GM12892 (cell line): ENCODE measurements around the gene MPG.
"Not testable (repeated sequence)": the region's sequence is repeated elsewhere in the genome, so short reads cannot be mapped to it uniquely, and the experiment has no call there.

Source experiments
- DNase-seq: peaks from one replicate; pipeline ENCODE4 v3.0.0; 2011; ENCODE audit not compliant: insufficient read length
- FAIRE-seq: peaks from 2 replicates; lab custom pipeline; 2011; peaks lifted over from hg19 to GRCh38; lab: Jason Lieb, UNC
- POLR2A ChIP-seq: IDR thresholded peaks from 2 replicates; pipeline ENCODE4 v1.6.1; 2011; ENCODE audit warnings: low read depth, low read length, control low read depth
- POLR2AphosphoS5 ChIP-seq: IDR thresholded peaks from 2 replicates; pipeline ENCODE4 v1.6.1; 2011; ENCODE audit warnings: low read depth, low read length, control low read depth
- TAF1 ChIP-seq: IDR thresholded peaks from 2 replicates; pipeline ENCODE4 v1.6.1; 2011; ENCODE audit warnings: low read depth, mild to moderate bottlenecking, control low read depth, low read length, borderline replicate concordance

MPG gene

GRCh38 chr16:38941-39892, 38.8 kb upstream of the MPG start:
- TF ChIP-seq TAF1: no peak
- peak; percentile 66 for TF ChIP-seq POLR2AphosphoS5
- TF ChIP-seq POLR2A: peak; percentile 60
- DNase-seq (peak; percentile 86), FAIRE-seq (peak; percentile 83)

GRCh38 chr16:41439-42068, 36.5 kb upstream of the MPG start:
- 0 out of 2 replicates have a peak, but pooled peaks have one; percentile 20 for TF ChIP-seq POLR2AphosphoS5
- TF ChIP-seq TAF1: no peak
- DNase-seq (no peak), FAIRE-seq (no peak)

GRCh38 chr16:42069-42457, 36.0 kb upstream of the MPG start:
- DNase-seq (no peak), FAIRE-seq (no peak)
- TF ChIP-seq TAF1 (no peak), POLR2A (no peak), POLR2AphosphoS5 (no peak)

GRCh38 chr16:42691-43090, 35.3 kb upstream of the MPG start:
- no peak for FAIRE-seq
- TF ChIP-seq TAF1: no peak
- no peak for TF ChIP-seq POLR2A
- no peak for TF ChIP-seq POLR2AphosphoS5

GRCh38 chr16:43294-43693, 34.7 kb upstream of the MPG start:
- DNase-seq (no peak), FAIRE-seq (no peak)
- TF ChIP-seq POLR2A: no peak
- no peak for TF ChIP-seq POLR2AphosphoS5
- TF ChIP-seq TAF1: no peak

More at GRCh38 chr16:42691-43090, 35.3 kb upstream of the MPG start:
- DNase-seq: no peak

GRCh38 chr16:44655-45054, 33.4 kb upstream of the MPG start:
- DNase-seq: no peak
- no peak for FAIRE-seq
- TF ChIP-seq TAF1 (no peak), POLR2AphosphoS5 (no peak), POLR2A (no peak)

- no peak for FAIRE-seq
- TF ChIP-seq POLR2AphosphoS5 (no peak), POLR2A (no peak), TAF1 (no peak)
- DNase-seq: no peak
These were observed 32.6 kb upstream of the MPG start for GRCh38 chr16:45454-45853.

- not testable (repeated sequence) for DNase-seq
These were observed 31.5 kb upstream of the MPG start for GRCh38 chr16:46510-46909.

GRCh38 chr16:47234-47633, 30.8 kb upstream of the MPG start:
- TF ChIP-seq POLR2A: no peak
- TF ChIP-seq POLR2AphosphoS5: no peak
- TF ChIP-seq TAF1: no peak
- FAIRE-seq: no peak
- no peak for DNase-seq

More at GRCh38 chr16:46510-46909, 31.5 kb upstream of the MPG start:
- not testable (repeated sequence) for FAIRE-seq

GRCh38 chr16:50769-51591, 27.0 kb upstream of the MPG start:
- TF ChIP-seq TAF1 (no peak), POLR2A (no peak)
- no peak for FAIRE-seq
- no peak for DNase-seq

- peak; percentile 99 for DNase-seq
- FAIRE-seq: peak; percentile 99
- TF ChIP-seq POLR2AphosphoS5 (peak; percentile 85), POLR2A (peak; percentile 93), TAF1 (peak; percentile 40; the same call in 1 of the 2 replicates)
These were observed 24.4 kb upstream of the MPG start, which contains the start of the genes POLR3K and SNRNP25 for GRCh38 chr16:53346-54236. TSS of gene POLR3K (minus strand) at chr16:53608. CDS start at chr16:53586, 22 bp downstream. TSS of gene SNRNP25 (plus strand) at chr16:53828. CDS start at chr16:54017, 189 bp downstream.
